Pancreas (tissue), 10 donors: ENCODE measurements around the gene BCAN. TPM values are rescaled to one million over a fixed set of nuclear protein-coding genes. Genes with fewer than 3 reads are reported as not detected.

Experiments
- ATAC-seq, 4 donors: fragments of 200-7000 bp; cut with Tn5 transposase; one replicate each; pipeline versions ENCODE4 v1.8.0 to v1.9.1; 2020; ENCODE audit warnings: mild to moderate bottlenecking in 4 of 4, moderate library complexity in 4 of 4
- DNase-seq, 6 donors: peaks; one replicate each; pipeline ENCODE4 v3.0.0-alpha.2; 2020
- FAIRE-seq: peaks from 2 replicates; lab custom pipeline; 2012; peaks lifted over from hg19 to GRCh38; lab: Jason Lieb, UNC
- H3K27ac ChIP-seq, 4 donors: fragments of 200-600 bp; sonication (generic); 1 replicate in 3 of 4; 2 replicates in 1 of 4; pipeline versions ENCODE4 v1.5.0 to v1.8.0; 2020
- H3K27me3 ChIP-seq, 4 donors: fragments of 200-600 bp; one replicate each; pipeline ENCODE4 v1.8.0; 2021
- H3K36me3 ChIP-seq, 3 donors: fragments of 200-600 bp; sonication (generic) in 1 of 3; one replicate each; pipeline versions ENCODE4 v1.5.0 to v1.8.0; 2020 to 2021
- H3K4me1 ChIP-seq, 3 donors: fragments of 200-600 bp; one replicate each; pipeline ENCODE4 v1.8.0; 2021
- H3K4me3 ChIP-seq, 4 donors: fragments of 200-600 bp; sonication (generic) in 2 of 4; one replicate each; pipeline versions ENCODE4 v1.5.0 to v1.8.0; 2020 to 2021
- H3K9me3 ChIP-seq, 4 donors: fragments of 200-600 bp; one replicate each; pipeline ENCODE4 v1.8.0; 2021
- WGBS, 2 donors: extraction: QIAGEN DNeasy Blood & Tissue Kit; methylation state at CpG; one replicate each; pipeline ENCODE4 v1.1.7; 2013; 5-methylcytosine and 5-hydroxymethylcytosine counted together
- intact Hi-C, 3 donors: fragments of 100-400 bp; cut with DNase I; formaldehyde crosslinking; loops; one replicate each; pipeline versions ENCODE4 v1.11.1 to v1.14.2; 2022
- polyA plus RNA-seq, 2 donors: library from polyadenylated mRNA; stranded (reverse); fragments of 200-250 nt; gene quantifications; one replicate each; pipeline ENCODE4 v1.2.3, GENCODE V29; 2013
- total RNA-seq, 6 donors: library from RNA; stranded (reverse); fragmentation: NEBNext Ultra II Directional in 4 of 6; extraction: Animal tissue kit (Norgen Biotek cat#: 25700) in 4 of 6; gene quantifications; one replicate each; pipeline versions ENCODE4 v1.2.1 to v1.2.4, GENCODE V29; 2021 to 2023
- TF ChIP-seq, protein P1 (sequence below), 4 donors: fragments of 200-600 bp; sonication (generic) in 3 of 4; IDR thresholded peaks; one replicate each; pipeline versions ENCODE4 v1.5.0 to v1.8.0; 2021; ENCODE audit warnings: antibody characterized with exemption in 4 of 4
- donor health status: healthy with polysubstance abuse.
- donor health status: DM: no; HTN: no; CAD: no; lungs with moderate emphysema.
- donor health status: DM: no; HTN: no; CAD: no.
- donor health status: control.
- donor health status: control.
- donor health status: Bipolar disorder and iron deficiency.
- donor health status: DM: yes; HTN: yes; CAD: no.
- donor health status: DM: no; HTN: no; CAD: no.
- donor health status: DM: no; HTN: no; CAD: no.
- donor health status: DM: yes; HTN: yes; CAD: no.

BCAN gene
- total and polyA plus RNA-seq, 8 donors: 0.12 TPM; not detected in 7

DNA sequence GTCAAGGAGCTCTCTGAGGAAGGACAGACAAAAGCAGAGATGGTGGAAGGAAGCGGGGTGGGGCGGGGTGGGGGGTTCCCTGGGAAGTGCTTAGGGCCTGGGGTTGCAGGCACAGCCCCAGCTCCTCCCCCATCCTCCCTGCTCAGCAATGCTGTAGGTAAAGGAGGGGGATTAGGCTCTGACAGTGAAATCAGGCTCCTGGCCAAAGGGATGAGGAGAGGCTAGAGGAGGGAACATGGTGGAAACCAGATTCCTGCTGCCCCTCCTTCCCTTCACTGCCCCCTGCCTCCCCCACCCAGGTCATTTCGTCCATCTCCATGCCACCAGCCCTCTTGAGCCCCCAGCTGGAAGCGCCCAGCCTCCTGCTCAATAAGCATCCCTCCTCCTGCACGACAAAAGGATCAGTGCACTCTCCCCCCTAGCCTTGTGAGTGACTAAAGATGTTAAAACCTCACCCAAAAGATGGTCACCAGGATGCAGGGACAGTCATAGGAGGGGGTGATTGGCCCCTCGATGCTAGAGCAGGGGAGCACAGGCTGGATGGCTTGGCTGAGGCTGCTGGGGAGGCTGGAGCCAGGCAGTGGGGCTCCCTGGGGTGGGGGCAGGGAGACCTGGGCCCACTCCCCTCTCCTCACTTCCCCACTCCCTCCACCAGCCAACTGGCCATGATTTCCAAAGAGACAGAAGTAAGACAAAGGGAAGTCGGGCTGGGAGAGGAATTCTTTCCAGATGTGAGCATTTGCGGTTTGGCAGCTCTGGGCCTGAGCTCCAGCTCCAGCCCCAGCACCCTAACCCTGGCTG, 65.7 kb downstream of the BCAN start:
- Histone ChIP-seq H3K27me3 (peaks cover 0 to 6% (median 0%) of the 10 kb centered on the region in 4 donors), H3K36me3 (no peaks in the 10 kb centered on the region), H3K9me3 (no peaks in the 10 kb centered on the region), H3K27ac (no peak overlapping the region), H3K4me3 (no peak overlapping the region), H3K4me1 (peaks cover 9 to 22% (median 17%) of the 10 kb centered on the region in 3 donors)
- ATAC-seq (no peak), DNase-seq (no peak), FAIRE-seq (no peak)
- intact Hi-C loops: no loop called here
- WGBS, 2 donors: 66 to 70% methylated on average over 8 of the region's 8 CpGs
- TF ChIP-seq, protein P1, sequence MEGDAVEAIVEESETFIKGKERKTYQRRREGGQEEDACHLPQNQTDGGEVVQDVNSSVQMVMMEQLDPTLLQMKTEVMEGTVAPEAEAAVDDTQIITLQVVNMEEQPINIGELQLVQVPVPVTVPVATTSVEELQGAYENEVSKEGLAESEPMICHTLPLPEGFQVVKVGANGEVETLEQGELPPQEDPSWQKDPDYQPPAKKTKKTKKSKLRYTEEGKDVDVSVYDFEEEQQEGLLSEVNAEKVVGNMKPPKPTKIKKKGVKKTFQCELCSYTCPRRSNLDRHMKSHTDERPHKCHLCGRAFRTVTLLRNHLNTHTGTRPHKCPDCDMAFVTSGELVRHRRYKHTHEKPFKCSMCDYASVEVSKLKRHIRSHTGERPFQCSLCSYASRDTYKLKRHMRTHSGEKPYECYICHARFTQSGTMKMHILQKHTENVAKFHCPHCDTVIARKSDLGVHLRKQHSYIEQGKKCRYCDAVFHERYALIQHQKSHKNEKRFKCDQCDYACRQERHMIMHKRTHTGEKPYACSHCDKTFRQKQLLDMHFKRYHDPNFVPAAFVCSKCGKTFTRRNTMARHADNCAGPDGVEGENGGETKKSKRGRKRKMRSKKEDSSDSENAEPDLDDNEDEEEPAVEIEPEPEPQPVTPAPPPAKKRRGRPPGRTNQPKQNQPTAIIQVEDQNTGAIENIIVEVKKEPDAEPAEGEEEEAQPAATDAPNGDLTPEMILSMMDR (IDR thresholded peaks at IDR 0.05): no peak

DNA sequence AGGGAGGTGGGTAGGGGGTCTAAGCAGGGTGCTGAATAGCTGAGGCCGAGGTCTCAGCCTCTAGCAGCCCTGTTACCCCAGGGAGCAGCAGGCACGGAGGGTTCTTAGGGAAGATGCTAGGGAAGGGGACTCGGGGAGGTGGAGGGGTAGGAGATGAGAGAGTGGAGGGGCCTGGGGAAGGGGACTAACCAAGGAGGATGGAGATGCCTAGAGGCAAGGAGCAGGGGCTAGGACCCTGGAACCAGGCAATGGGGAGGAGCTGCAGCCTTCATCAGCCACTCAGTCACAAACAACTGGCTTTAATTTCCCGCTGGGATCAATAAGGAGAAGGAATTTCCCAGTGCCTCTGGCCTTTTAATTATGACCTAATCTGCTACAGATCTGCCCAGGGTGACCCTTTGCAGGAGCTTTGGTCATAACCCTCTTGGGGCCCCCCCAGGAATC, 66.3 kb downstream of the BCAN start:
- ATAC-seq (no peak), FAIRE-seq (no peak), DNase-seq (no peak)
- Histone ChIP-seq H3K27me3 (peaks cover 0 to 6% (median 0%) of the 10 kb centered on the region in 4 donors), H3K4me3 (no peak overlapping the region), H3K27ac (no peak overlapping the region), H3K4me1 (peaks cover 9 to 22% (median 17%) of the 10 kb centered on the region in 3 donors), H3K36me3 (no peaks in the 10 kb centered on the region), H3K9me3 (no peaks in the 10 kb centered on the region)
- intact Hi-C loops: no loop called here
- TF ChIP-seq, protein P1 (IDR thresholded peaks at IDR 0.05): no peak
- WGBS, 2 donors: 45 to 68% methylated on average over 4 of the region's 4 CpGs

DNA sequence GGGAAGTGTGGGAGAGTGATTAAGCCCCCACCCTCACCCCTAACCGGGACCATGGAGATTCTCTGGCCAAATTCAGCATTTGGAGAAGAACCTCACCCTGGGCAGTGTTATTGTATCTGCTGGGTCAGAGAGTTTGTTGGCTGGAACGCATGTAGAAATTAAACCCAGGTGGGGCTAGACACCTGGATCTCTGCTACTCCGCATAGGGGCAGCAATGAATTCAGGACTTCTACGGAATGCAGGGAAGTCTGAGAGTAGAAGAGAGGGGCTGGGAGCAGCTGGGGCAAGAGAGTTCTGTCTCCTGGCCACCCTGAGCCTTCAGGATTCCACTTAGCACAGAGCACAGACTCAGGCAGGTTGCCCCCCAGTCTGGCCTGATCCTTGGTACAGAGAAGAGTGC, 67.1 kb downstream of the BCAN start:
- no peaks in the 10 kb centered on the region for H3K9me3 ChIP-seq
- intact Hi-C loops: no loop called here
- no peak for ATAC-seq
- no peaks in the 10 kb centered on the region for H3K27me3 ChIP-seq
- H3K4me1 ChIP-seq: peaks cover 9 to 22% (median 17%) of the 10 kb centered on the region in 3 donors
- 89 to 94% methylated on average over 4 of the region's 4 CpGs for WGBS, 2 donors
- H3K27ac ChIP-seq: no peak overlapping the region
- no peak overlapping the region for H3K4me3 ChIP-seq
- TF ChIP-seq, protein P1 (IDR thresholded peaks at IDR 0.05): no peak
- H3K36me3 ChIP-seq: no peaks in the 10 kb centered on the region
- DNase-seq: no peak
- no peak for FAIRE-seq

Other genes with a start within 250 kb of the BCAN start
- 10 to 100 TPM; 19.1 to 31.8 (median 26.2) TPM for gene MEF2D, start 141.3 kb upstream of the BCAN start, total RNA-seq
- gene MEF2D, start 141.3 kb upstream of the BCAN start, polyA plus RNA-seq: 10 to 100 TPM; 15.7 to 20.0 TPM
- under 1 TPM in 5 of 6 donors, not detected in 1; 0.04 to 0.90 (median 0.32) TPM for gene IQGAP3, start 69.6 kb upstream of the BCAN start, total RNA-seq
- under 1 TPM; 0.02 to 0.23 TPM for gene IQGAP3, start 69.6 kb upstream of the BCAN start, polyA plus RNA-seq
- not detected for gene TTC24, start 62.4 kb upstream of the BCAN start, total RNA-seq
- not detected for gene TTC24, start 62.4 kb upstream of the BCAN start, polyA plus RNA-seq
- gene NAXE, start 50.3 kb upstream of the BCAN start, total RNA-seq: 10 to 100 TPM; 23.9 to 38.5 (median 36.1) TPM
- 10 to 100 TPM; 35.0 to 60.4 TPM for gene NAXE, start 50.3 kb upstream of the BCAN start, polyA plus RNA-seq
- gene GPATCH4, start 40.6 kb upstream of the BCAN start, total RNA-seq: 10 to 100 TPM in 3 of 6 donors, 1 to 10 TPM in 3; 6.4 to 16.0 (median 11.4) TPM
- 10 to 100 TPM; 14.4 to 16.9 TPM for gene GPATCH4, start 40.6 kb upstream of the BCAN start, polyA plus RNA-seq
- not detected for gene HAPLN2, start 22.7 kb upstream of the BCAN start, total RNA-seq
- gene HAPLN2, start 22.7 kb upstream of the BCAN start, polyA plus RNA-seq: under 1 TPM; 0.38 to 0.46 TPM
- gene NES, start 35.3 kb downstream of the BCAN start, total RNA-seq: 1 to 10 TPM; 1.1 to 7.6 (median 3.4) TPM
- 1 to 10 TPM; 3.5 to 7.0 TPM for gene NES, start 35.3 kb downstream of the BCAN start, polyA plus RNA-seq
- gene CRABP2, start 63.5 kb downstream of the BCAN start, total RNA-seq: 1 to 10 TPM in 3 of 6 donors, under 1 TPM in 3; 0.38 to 5.0 (median 1.2) TPM
- 1 to 10 TPM; 3.3 to 4.0 TPM for gene CRABP2, start 63.5 kb downstream of the BCAN start, polyA plus RNA-seq
- gene METTL25B, start 86.4 kb downstream of the BCAN start, total RNA-seq: 10 to 100 TPM; 16.8 to 22.6 (median 18.2) TPM
- gene METTL25B, start 86.4 kb downstream of the BCAN start, polyA plus RNA-seq: 10 to 100 TPM; 56.0 to 64.9 TPM
- gene ISG20L2, start 86.6 kb downstream of the BCAN start, total RNA-seq: 10 to 100 TPM in 3 of 6 donors, 1 to 10 TPM in 3; 7.7 to 13.2 (median 9.6) TPM
- gene ISG20L2, start 86.6 kb downstream of the BCAN start, polyA plus RNA-seq: 1 to 10 TPM; 5.2 to 8.8 TPM
- 10 to 100 TPM; 39.8 to 57.8 (median 43.6) TPM for gene MRPL24, start 99.0 kb downstream of the BCAN start, total RNA-seq
- gene MRPL24, start 99.0 kb downstream of the BCAN start, polyA plus RNA-seq: 10 to 100 TPM; 64.5 to 68.6 TPM
- gene HDGF, start 109.6 kb downstream of the BCAN start, total RNA-seq: 100 to 1,000 TPM in 1 of 6 donors, 10 to 100 TPM in 5; 43.5 to 112 (median 64.2) TPM
- gene HDGF, start 109.6 kb downstream of the BCAN start, polyA plus RNA-seq: 10 to 100 TPM; 58.5 to 87.4 TPM
- 10 to 100 TPM; 18.5 to 34.7 (median 20.3) TPM for gene PRCC, start 125.4 kb downstream of the BCAN start, total RNA-seq
- 10 to 100 TPM; 31.4 to 41.6 TPM for gene PRCC, start 125.4 kb downstream of the BCAN start, polyA plus RNA-seq
- gene SH2D2A, start 174.7 kb downstream of the BCAN start, total RNA-seq: 1 to 10 TPM in 2 of 6 donors, under 1 TPM in 4; 0.16 to 1.5 (median 0.71) TPM
- gene SH2D2A, start 174.7 kb downstream of the BCAN start, polyA plus RNA-seq: 1 to 10 TPM in 1 of 2 donors, under 1 TPM in 1; 0.40 to 1.3 TPM
- gene INSRR, start 217.0 kb downstream of the BCAN start, total RNA-seq: under 1 TPM; 0.03 to 0.47 (median 0.09) TPM
- gene INSRR, start 217.0 kb downstream of the BCAN start, polyA plus RNA-seq: under 1 TPM; 0.94 to 0.99 TPM
- gene NTRK1, start 218.7 kb downstream of the BCAN start, total RNA-seq: under 1 TPM; 0.20 to 0.79 (median 0.35) TPM
- 1 to 10 TPM in 1 of 2 donors, under 1 TPM in 1; 0.99 to 1.1 TPM for gene NTRK1, start 218.7 kb downstream of the BCAN start, polyA plus RNA-seq